Endothelial cell of umbilical vein (primary cell): ENCODE results near the gene HS3ST3B1. TPM values are rescaled to one million over a fixed set of nuclear protein-coding genes. Genes with fewer than 3 reads are reported as not detected.

Experiments used
- BruUV-seq: library from RNA; stranded (reverse); fragments of 400-500 nt; replicated peaks from 2 replicates; lab custom pipeline; 2021; lab: Mats Ljungman, UMichigan
- CTCF ChIA-PET: fragments of 300-600, 350-600 bp; sonication (Branson Sonifier 250); formaldehyde crosslinking; loops from one replicate; lab custom pipeline; 2021; ENCODE audit warnings: antibody characterized with exemption, inconsistent platforms; lab: Charles Lee
- POLR2A ChIA-PET: fragments of 300-600, 350-600 bp; sonication (Branson Sonifier 250); formaldehyde crosslinking; loops from one replicate; lab custom pipeline; 2021; ENCODE audit warnings: antibody characterized with exemption, inconsistent platforms; lab: Charles Lee
- DNase-seq: peaks from one replicate; pipeline ENCODE4 v3.0.0-alpha.2; 2011; ENCODE audit warnings: low read depth, low spot score
- FAIRE-seq: peaks from 2 replicates; lab custom pipeline; 2011; peaks lifted over from hg19 to GRCh38; lab: Jason Lieb, UNC
- H2AFZ ChIP-seq: 2 replicates; pipeline ENCODE4 v1.6.0; 2012; ENCODE audit warnings: low read depth, low read length, control low read depth, inconsistent platforms
- H3K27ac ChIP-seq: 2 replicates; pipeline ENCODE4 v1.5.1; 2011; ENCODE audit warnings: low read depth, mild to moderate bottlenecking, control low read depth, low read length, moderate library complexity; ENCODE audit not compliant: insufficient read depth
- H3K27me3 ChIP-seq, 2 experiments: 2 replicates each; pipeline versions ENCODE4 v1.6.0 to v1.6.1; 2011; ENCODE audit warnings: low read length in 2 of 2, mixed read lengths in 1 of 2; ENCODE audit not compliant: control insufficient read depth in 2 of 2, insufficient read depth in 2 of 2
- H3K36me3 ChIP-seq, 2 experiments: 2 replicates in 1 of 2; 3 replicates in 1 of 2; pipeline ENCODE4 v1.5.1; 2011; ENCODE audit warnings: low read length in 2 of 2, mild to moderate bottlenecking in 1 of 2, moderate library complexity in 1 of 2; ENCODE audit not compliant: control insufficient read depth in 2 of 2, insufficient read depth in 2 of 2; ENCODE audit errors: extremely low read depth in 1 of 2
- H3K4me1 ChIP-seq: 3 replicates; pipeline ENCODE4 v1.5.1; 2011; ENCODE audit warnings: mild to moderate bottlenecking, low read length; ENCODE audit not compliant: control insufficient read depth, insufficient read depth; ENCODE audit errors: extremely low read depth
- H3K4me2 ChIP-seq: 2 replicates; pipeline ENCODE4 v1.6.1; 2011; ENCODE audit warnings: low read length, control low read depth, mixed read lengths; ENCODE audit not compliant: insufficient read depth
- H3K4me3 ChIP-seq, 3 experiments: fragments of 200-600 bp in 1 of 3; sonication (generic), shearing (Covaris generic) in 1 of 3; replicated peaks in 1 of 3; 2 replicates each; pipeline ENCODE4 v1.5.1; 2011 to 2016; ENCODE audit warnings: control low read depth in 3 of 3, low read length in 3 of 3, mild to moderate bottlenecking in 2 of 3, inconsistent platforms in 1 of 3, low read depth in 1 of 3, moderate library complexity in 1 of 3; ENCODE audit not compliant: insufficient read depth in 1 of 3
- H3K79me2 ChIP-seq: 2 replicates; pipeline ENCODE4 v1.6.0; 2012; ENCODE audit warnings: low read length, inconsistent platforms; ENCODE audit not compliant: control insufficient read depth, insufficient read depth
- H3K9ac ChIP-seq: replicated peaks from 2 replicates; pipeline ENCODE3; 2011; ENCODE audit warnings: low read length, control low read depth; ENCODE audit not compliant: insufficient read depth; ENCODE audit errors: extremely low read depth
- H3K9me1 ChIP-seq: replicated peaks from 3 replicates; pipeline ENCODE4 v1.6.0; 2011; ENCODE audit warnings: mild to moderate bottlenecking, low read length; ENCODE audit not compliant: control insufficient read depth, insufficient read depth; ENCODE audit errors: extremely low read depth
- H3K9me3 ChIP-seq: replicated peaks from 2 replicates; pipeline ENCODE4 v1.5.1; 2012; ENCODE audit warnings: low read length, inconsistent platforms; ENCODE audit not compliant: control insufficient read depth, insufficient read depth
- H4K20me1 ChIP-seq: replicated peaks from 2 replicates; pipeline ENCODE3; 2011; ENCODE audit warnings: mild to moderate bottlenecking, low read length; ENCODE audit not compliant: control insufficient read depth, insufficient read depth; ENCODE audit errors: extremely low read depth
- EZH2 ChIP-seq: IDR thresholded peaks from 2 replicates; pipeline ENCODE4 v1.6.1; 2012; ENCODE audit warnings: borderline replicate concordance, low read depth, mild to moderate bottlenecking, moderate library complexity, low read length, inconsistent platforms; ENCODE audit not compliant: severe bottlenecking
- FOS ChIP-seq: IDR thresholded peaks from 2 replicates; pipeline ENCODE4 v1.6.1; 2011; ENCODE audit warnings: mild to moderate bottlenecking, low read length, moderate library complexity, borderline replicate concordance; ENCODE audit not compliant: insufficient read depth
- GATA2 ChIP-seq: IDR thresholded peaks from 2 replicates; pipeline ENCODE4 v1.7.0; 2011; ENCODE audit warnings: low read depth, mild to moderate bottlenecking, moderate library complexity, mixed read lengths, low read length; ENCODE audit not compliant: insufficient read length, insufficient read depth
- JUN ChIP-seq: IDR thresholded peaks from 2 replicates; pipeline ENCODE4 v1.6.1; 2011; ENCODE audit warnings: borderline replicate concordance, low read depth; ENCODE audit not compliant: insufficient read length, insufficient read depth
- MYC ChIP-seq: IDR thresholded peaks from one replicate; pipeline ENCODE4 v1.6.1; 2011; ENCODE audit warnings: mild to moderate bottlenecking, low read depth, low read length
- POLR2A ChIP-seq: IDR thresholded peaks from 2 replicates; pipeline ENCODE4 v1.6.1; 2012; ENCODE audit warnings: low read depth, mild to moderate bottlenecking, control low read depth, low read length
- POLR2AphosphoS5 ChIP-seq: IDR thresholded peaks from 2 replicates; pipeline ENCODE4 v1.6.1; 2012; ENCODE audit warnings: low read depth, mild to moderate bottlenecking, control low read depth, low read length, moderate library complexity; ENCODE audit not compliant: insufficient read depth
- dilution Hi-C: fragments of 300-500 bp; cut with MboI; formaldehyde crosslinking; loops from one replicate; pipeline ENCODE4 v1.15.0; 2019; ENCODE audit warnings: low sequenced_read_pairs; ENCODE audit not compliant: extremely low pct_ligation_motif_present
- intact Hi-C: fragments of 100-400 bp; cut with micrococcal nuclease; formaldehyde crosslinking; loops from one replicate; pipeline ENCODE4 v1.10.0; 2022
- polyA plus RNA-seq, 4 experiments: library from polyadenylated mRNA; depleted of rRNA in 3 of 4; stranded (reverse) in 3 of 4; unstranded in 1 of 4; fragments of >200 nt; gene quantifications; 2 replicates each; pipeline versions ENCODE4 v1.2.1 to v1.2.3, GENCODE V29; 2011 to 2012; ENCODE audit warnings: missing spikeins in 1 of 4
- total RNA-seq: library from RNA; stranded (reverse); gene quantifications from 2 replicates; pipeline ENCODE4 v1.2.3, GENCODE V29; 2021
- TF ChIP-seq, protein P1 (sequence below), 2 donors: IDR thresholded peaks; 1 replicate in 1 of 2; 2 replicates in 1 of 2; pipeline ENCODE4 v1.5.1; 2011; ENCODE audit warnings: low read length in 2 of 2, mild to moderate bottlenecking in 2 of 2, moderate library complexity in 2 of 2, control low read depth in 1 of 2, inconsistent platforms in 1 of 2, low read depth in 1 of 2; ENCODE audit not compliant: insufficient read depth in 1 of 2; ENCODE audit errors: extremely low read depth in 1 of 2
- TF ChIP-seq, protein P2 (sequence below): IDR thresholded peaks from 2 replicates; pipeline ENCODE4 v1.6.1; 2011; ENCODE audit not compliant: insufficient read depth, insufficient read length

HS3ST3B1 gene
- total and polyA plus RNA-seq, 2 donors (not counting 3 experiments of a cell fraction or from before 2014, with no cell fraction given): not detected

DNA sequence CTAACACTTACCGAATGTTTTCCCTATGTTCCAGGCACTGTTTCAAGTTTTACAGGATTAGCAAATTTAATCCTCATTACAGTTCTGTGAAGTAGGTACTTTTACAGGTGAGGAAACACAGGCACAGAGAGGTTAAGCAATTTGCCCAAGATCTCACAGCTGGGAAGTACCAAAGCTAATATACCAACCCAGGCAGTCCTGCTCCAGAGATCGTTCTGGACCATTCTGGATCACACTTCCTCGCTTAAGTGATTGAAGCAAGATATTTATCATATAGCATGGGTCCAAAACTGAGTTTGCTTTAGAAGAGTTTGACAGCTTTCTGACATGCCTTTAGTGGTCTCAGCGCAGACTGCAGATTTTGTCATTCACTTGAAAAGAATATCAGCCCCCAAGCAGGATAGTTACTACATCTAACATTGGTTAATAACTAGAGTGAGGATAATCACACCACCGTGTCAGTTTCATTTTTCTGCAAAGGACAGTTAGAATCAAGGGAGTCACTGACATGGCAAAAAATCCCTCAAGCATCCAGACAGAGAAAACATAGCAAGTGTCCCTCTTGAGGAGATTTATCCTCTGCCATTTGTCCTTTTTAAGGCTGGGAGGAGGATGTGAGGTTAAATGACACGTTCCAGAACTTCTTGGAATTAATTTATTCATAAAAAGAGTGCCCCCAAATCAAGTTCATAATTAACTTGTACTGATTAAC lies 5.1 kb downstream of the HS3ST3B1 start:
- no peak overlapping the region for H3K4me2 ChIP-seq
- H3K9ac ChIP-seq: no peak overlapping the region

More for the DNA sequence above, 5.1 kb downstream of the HS3ST3B1 start:
- peaks cover 6% of the 10 kb centered on the region for H3K4me1 ChIP-seq
- no peak overlapping the region for H3K27ac ChIP-seq
- POLR2A ChIA-PET: no interaction called here
- TF ChIP-seq FOS: no peak
- no peak for TF ChIP-seq POLR2AphosphoS5
- TF ChIP-seq EZH2: no peak
- TF ChIP-seq MYC: no peak
- TF ChIP-seq JUN: no peak
- TF ChIP-seq, protein P1, sequence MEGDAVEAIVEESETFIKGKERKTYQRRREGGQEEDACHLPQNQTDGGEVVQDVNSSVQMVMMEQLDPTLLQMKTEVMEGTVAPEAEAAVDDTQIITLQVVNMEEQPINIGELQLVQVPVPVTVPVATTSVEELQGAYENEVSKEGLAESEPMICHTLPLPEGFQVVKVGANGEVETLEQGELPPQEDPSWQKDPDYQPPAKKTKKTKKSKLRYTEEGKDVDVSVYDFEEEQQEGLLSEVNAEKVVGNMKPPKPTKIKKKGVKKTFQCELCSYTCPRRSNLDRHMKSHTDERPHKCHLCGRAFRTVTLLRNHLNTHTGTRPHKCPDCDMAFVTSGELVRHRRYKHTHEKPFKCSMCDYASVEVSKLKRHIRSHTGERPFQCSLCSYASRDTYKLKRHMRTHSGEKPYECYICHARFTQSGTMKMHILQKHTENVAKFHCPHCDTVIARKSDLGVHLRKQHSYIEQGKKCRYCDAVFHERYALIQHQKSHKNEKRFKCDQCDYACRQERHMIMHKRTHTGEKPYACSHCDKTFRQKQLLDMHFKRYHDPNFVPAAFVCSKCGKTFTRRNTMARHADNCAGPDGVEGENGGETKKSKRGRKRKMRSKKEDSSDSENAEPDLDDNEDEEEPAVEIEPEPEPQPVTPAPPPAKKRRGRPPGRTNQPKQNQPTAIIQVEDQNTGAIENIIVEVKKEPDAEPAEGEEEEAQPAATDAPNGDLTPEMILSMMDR (IDR thresholded peaks at IDR 0.05; ENCODE audit: extremely low read depth in 1 of 2, insufficient read depth in 1 of 2, low read depth in 1 of 2, low read length in 2 of 2): no peak
- TF ChIP-seq POLR2A: no peak
- TF ChIP-seq, protein P2, sequence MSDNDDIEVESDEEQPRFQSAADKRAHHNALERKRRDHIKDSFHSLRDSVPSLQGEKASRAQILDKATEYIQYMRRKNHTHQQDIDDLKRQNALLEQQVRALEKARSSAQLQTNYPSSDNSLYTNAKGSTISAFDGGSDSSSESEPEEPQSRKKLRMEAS: no peak
- TF ChIP-seq GATA2: no peak
- no peaks in the 10 kb centered on the region for H3K79me2 ChIP-seq
- H3K9me3 ChIP-seq: no peaks in the 10 kb centered on the region
- peaks cover 48 to 86% of the 10 kb centered on the region in 2 experiments for H3K27me3 ChIP-seq
- no TSS peak for BruUV-seq
- FAIRE-seq (no peak), DNase-seq (no peak)
- dilution Hi-C loops (no loop called here), intact Hi-C loops (loop anchor here (10.0 kb wide), 2 partner anchors 291 to 619 kb away; no protein-coding TSS in a partner anchor)
- CTCF ChIA-PET: interaction anchor here (1.2 kb wide), 1 partner anchor 707 kb away, joined by 3 read pairs; no protein-coding TSS in a partner anchor
- no peaks in the 10 kb centered on the region for H3K36me3 ChIP-seq
- no peaks in the 10 kb centered on the region for H3K9me1 ChIP-seq
- H4K20me1 ChIP-seq: no peaks in the 10 kb centered on the region
- H3K4me3 ChIP-seq: no peak overlapping the region
- no peak overlapping the region for H2AFZ ChIP-seq
